ENCODE measurements around the gene RPS6KA2. TPM values are rescaled to one million over a fixed set of nuclear protein-coding genes. Genes with fewer than 3 reads are reported as not detected.
"Not testable (repeated sequence)": the region's sequence is repeated elsewhere in the genome, so short reads cannot be mapped to it uniquely, and the experiment has no call there.

The RPS6KA2 gene
- total RNA-seq, 1 donor from 2014 or later = 122 TPM

DNA sequence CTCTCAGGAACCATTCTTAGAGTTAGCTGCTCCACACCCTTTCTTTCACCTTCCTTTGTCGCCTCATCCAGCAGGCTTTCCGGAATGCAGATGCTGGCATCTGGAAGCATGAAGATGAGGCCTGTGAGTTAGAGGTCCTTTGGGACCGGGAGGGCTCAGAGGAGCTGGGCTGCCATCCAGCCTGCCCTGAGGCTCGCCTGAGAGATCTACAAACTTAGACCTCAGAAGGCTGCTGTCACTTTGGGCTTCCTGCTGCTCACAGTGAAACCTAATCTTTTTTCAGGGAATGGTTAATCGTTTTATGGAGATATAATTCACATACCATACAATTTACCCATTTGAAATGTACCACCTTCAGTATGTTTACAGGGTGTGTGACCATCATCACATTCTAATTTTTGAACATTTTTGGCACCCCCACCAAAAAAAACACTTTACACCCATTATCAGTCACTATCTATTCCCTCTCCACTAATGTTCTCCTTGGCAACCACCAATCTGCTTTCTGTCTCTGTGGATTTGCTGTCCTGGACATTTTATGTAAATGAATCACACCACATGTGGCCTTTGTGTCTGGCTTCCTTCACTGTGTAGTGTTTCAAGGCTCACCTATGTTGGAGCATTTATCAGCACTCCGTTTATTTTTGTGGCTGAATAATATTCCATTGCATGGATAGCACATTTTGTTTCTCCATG is 224.3 kb downstream of the RPS6KA2 start:
- no peak for DNase-seq (ENCODE audit: low read depth in 2 of 2)

DNA sequence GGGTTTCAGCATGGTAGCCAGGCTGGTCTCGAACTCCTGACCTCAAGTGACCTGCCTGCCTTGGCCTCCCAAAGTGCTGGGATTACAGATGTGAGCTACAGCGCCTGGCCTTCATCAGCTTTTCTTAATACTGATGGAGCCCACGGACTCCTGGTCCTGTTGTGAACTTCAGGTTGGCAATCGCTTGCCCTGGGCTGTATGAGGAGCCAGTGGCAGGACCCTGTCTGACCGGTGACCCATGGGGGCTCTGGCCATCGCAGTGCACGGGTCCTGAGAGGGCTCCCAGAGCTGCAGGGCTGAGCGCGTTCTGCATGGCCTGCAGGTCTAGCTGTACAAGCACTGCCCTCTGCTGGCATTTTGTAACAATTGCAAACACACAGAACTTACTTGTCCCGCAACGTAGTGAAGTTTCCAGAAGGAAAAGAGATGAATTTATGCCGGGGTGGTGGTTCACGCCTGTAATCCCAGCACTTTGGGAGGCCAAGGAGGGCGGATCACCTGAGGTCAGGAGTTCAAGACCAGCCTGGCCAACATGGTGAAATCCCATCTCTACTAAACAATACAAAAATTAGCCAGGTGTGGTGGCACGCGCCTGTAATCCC is 226.3 kb downstream of the RPS6KA2 start:
- DNase-seq (ENCODE audit: low read depth in 2 of 2) = peak; percentile 68 to 82

DNA sequence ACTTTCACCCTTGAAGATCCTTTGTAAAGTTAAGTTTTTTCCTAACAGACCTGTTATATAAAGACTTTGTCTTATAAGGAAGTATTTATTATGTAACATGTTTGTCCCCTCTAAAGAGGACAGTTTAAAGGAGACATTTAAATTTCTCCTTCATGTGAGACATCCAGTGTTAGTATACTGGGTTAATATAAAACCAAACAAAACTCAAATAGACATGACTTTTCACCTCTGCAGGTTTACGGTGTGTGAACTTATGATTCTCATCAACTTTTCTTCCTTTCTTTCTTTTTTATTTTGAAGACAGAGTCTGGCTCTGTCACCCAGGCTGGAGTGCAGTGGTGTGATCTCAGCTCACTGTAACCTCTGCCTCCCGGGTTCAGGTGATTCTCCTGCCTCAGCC is 226.9 kb downstream of the RPS6KA2 start:
- no peak for DNase-seq (ENCODE audit: low read depth in 2 of 2)

DNA sequence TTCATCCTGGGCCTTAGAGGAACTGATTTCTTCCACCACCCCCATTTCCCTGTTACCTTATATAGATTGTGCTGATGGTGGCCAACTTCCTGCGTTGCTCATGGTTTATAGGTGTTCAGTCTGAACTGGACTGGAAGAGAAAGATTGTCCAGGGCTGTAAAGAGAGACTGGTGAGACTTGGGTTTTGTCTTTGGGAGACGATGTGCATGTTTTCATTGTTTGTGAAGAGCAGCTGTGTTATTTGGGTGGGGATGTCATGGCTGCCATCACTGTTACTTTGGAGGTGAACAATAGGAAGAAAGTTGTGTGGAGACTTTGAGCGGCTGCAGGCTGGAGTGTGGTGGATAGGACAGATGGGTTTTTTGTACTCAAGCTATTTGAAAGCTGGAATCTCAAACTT is 228.7 kb downstream of the RPS6KA2 start:
- no peak for DNase-seq (ENCODE audit: low read depth in 2 of 2)

DNA sequence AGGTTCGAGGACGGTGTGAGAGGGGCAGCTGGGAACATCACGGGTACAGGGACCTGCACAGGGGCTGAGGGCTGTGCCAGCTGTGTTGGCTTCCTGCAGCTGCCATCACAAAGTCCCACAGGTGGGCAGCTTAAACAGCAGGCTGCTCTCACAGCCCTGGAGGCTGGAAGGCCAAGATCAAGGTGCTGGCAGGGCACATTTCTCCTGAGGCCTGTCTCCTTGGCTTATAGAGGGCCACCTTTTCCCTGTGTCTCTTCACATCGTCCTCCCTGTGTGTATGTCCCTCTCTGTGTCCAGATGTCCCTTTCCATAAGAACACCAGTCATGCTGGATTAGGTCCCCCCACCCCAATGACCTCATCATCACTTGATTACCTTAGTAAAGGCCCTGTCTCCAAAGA is 229.2 kb downstream of the RPS6KA2 start:
- DNase-seq (ENCODE audit: low read depth in 2 of 2) = no peak

DNA sequence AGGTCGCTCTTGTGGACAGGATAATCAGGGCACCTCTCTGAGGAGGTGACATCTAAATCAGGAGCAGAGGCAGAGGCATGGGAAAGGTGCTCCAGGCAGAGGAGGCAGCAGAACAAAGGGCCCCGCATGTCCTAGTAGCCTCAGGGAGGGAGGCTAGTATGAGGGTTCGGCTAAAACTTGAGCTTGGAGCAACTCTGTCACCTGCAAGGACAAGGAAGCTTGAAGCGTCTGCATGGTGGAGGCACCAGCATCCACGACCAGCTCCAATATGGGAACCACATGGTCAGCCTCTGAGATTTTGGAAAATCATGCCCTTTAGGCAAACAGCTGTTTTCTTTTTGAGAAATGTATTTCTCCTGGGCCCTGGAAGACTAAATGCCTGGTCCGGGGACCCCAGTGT is 231.3 kb downstream of the RPS6KA2 start:
- DNase-seq (ENCODE audit: low read depth in 2 of 2) = no peak

DNA sequence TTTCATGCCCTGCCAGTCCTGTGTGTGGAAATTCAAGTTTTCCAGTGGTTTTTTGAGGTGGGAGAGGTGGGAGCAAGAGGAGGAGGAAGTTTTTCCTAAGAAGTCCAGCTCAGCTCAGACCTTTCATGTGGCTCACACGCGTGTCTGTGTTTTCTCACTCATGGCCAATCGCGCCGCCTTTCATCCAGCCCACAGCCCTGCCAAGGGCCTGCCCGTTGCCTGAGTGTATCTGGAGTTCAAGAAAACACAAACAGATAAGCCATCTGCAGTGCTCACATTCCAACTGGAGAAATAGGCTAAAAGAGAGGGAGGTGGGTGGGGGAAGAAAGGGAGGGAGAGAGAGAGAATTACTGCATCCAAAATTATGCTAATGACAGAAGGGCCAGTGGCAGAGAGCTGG is 231.7 kb downstream of the RPS6KA2 start:
- no peak for DNase-seq (ENCODE audit: low read depth in 2 of 2)

DNA sequence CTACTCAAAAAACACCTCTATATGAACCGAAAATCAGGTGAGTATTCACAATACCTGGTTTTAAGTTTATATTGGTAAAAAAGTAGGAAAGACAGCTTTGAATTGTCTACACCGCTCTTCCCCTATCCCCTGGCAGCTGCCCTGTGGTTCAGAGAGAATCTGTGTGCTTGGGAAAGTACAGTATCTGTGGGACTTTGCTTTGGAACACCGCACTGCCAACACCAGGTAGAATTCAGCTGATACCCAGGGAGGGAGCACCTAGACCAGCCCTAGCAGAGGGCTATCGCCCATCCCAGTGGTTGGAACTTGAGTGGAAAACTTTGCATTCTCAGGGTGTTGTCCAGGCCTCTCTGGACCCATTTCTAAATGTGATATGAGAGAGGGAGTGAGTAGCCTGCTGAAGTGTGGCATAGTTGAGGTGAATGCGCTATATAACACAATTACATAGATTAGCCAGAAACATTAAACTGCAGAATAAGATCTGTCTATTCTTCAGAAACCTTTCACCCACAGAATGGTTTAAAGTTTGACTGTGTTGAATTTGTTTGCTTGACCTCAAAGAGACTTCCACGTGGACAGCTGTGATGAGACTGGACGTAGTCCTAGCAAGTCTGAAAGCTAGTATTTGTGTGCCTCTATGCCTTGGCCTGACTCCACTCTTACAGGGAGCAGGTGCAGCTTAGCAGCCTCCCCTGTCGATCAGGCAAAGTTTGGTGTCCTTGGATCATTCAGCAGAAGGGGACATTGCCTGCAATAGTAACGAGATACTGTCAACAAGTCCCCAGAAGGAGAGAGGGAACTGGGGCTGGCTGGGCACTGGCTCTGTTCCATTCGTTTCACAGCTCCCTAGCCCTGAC is 232.8 kb downstream of the RPS6KA2 start:
- DNase-seq (ENCODE audit: low read depth in 2 of 2) = no peak

DNA sequence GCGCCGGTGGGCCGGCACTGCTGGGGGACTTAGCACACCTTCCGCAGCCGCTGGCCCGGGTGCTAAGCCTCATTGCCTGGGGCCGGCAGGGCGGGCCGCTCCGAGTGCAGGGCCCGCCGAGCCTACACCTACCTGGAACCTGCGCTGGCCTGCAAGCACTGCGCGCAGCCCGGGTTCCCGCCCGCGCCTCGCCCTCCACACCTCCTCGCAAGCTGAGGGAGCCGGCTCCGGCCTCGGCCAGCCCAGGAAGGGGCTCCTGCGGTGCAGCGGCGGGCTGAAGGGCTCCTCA is 233.6 kb downstream of the RPS6KA2 start:
- DNase-seq (ENCODE audit: low read depth in 2 of 2) = no peak

DNA sequence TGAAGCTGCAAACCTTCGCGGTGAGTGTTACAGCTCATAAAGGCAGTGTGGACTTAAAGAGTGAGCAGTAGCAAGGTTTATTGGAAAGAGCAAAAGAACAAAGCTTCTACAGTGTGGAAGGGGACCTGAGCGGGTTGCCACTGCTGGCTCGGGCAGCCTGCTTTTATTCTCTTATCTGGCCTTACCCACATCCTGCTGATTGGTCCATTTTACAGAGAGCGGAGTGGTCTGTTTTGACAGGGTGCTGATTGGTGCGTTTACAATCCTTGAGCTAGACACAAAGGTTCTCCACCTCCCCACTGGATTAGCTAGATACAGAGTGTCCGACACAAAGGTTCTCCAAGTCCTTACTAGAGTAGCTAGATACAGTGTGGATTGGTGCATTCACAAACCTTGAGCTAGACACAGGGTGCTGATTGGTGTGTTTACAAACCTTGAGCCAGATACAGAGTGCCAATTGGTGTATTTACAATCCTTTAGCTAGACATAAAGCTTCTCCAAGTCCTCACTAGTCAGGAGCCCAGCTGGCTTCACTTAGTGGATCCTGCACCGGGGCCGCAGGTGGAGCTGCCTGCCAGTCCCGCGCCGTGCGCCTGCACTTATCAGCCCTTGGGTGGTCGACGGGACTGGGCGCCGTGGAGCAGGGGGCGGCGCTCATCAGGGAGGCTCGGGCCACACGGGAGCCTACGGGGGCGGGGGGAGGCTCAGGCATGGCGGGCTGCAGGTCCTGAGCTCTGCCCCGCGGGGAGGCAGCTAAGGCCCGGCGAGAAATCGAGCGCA is 234.1 kb downstream of the RPS6KA2 start:
- not testable (repeated sequence) for DNase-seq (ENCODE audit: low read depth in 2 of 2)

DNA sequence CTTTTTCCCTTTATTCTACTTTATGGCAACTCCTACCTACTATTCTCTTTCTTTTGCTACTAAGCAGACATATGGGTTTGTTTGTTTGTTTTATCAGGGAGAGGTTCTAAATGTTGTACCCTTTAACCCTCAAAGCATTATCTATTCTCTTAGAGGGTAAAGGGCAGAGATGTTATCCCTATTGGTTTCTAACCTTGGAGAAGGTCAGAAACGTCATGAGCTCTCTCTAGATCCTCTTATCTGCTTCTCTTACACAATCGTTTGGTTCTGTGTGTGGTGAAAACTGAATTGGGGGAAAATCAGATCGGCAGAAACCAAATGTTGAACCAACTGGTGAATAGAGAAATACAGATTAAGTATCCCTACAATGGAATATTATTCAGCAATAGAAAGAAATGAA is 237.9 kb downstream of the RPS6KA2 start:
- DNase-seq (ENCODE audit: low read depth in 2 of 2) = no peak

DNA sequence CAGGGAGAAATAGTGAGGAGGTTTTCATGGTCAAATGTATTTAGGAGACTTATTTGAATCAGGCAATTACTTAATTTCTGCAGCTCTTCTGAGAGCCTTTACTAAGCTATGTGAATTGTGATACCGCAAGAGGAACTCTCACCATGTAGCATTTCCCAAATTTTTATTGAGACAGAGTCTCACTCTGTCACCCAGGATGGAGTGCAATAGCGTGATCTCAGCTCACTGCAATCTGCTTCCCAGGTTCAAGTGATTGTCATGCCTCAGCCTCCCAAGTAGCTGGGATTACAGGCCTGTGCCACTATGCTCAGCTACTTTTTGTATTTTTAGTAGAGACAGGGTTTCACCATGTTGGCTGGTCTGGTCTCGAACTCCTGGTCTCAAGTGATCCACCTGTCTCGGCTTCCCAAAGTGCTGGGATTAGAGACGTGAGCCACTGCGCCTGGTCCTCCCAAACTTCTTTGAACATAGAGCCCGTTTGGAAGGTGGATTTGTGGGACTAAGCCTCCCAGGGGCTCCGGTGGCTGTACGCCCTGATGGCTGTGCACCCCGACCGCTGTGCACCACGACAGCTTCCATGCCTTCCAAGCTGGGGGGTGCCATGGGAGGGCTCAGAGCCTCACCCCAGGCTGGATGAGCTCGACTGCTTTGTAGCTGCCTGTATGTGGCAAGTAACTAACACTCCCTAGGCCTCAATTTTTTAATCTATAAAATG is 238.6 kb downstream of the RPS6KA2 start:
- no peak for DNase-seq (ENCODE audit: low read depth in 2 of 2)

DNA sequence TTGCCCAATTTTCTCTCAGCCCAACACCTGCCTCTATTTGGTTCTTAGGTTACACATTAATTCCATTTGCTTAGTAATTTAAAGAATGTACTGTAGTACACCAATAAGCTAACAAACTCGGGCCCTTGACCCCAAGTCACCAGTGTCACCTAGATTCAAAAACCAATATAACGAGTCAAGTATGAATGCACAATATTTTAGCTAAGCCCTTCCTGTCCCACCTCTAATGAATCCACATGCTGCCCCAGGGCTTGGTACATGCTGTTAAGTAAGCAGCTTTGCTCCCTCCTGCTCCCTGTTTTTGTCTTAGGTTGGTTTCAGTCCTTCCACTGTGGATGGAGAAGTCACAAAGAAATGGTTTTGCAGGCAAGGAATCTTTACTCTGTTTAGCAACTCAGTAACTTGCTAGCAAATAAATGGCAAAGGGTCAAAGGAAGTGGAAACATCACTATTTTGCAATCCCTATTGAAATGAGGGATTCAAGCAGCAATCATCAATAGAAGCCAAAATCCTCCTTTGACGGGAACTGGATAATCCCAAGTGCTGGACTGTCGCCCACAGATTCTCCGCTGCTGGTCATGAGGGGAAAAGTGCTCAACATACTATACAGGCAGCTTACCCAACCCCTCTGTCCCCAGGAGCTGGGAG is 239.3 kb downstream of the RPS6KA2 start:
- no peak for DNase-seq (ENCODE audit: low read depth in 2 of 2)

DNA sequence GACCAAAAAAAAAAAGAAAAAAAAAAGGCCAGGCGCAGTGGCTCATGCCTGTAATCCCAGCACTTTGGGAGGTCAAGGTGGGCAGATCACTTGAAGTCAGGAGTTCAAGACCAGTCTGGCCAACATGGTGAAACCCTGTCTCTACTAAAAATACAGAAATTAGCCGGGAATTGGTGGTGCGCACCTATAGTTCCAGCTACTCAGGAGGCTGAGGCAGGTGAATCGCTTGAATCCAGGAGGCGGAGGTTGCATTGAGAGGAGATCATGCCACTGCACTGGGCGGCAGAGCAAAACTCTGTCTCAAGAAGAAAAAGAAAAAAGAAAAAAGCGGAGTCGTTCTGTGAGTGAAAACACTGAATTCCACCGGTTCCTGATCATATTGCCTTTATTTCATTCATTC is 240.0 kb downstream of the RPS6KA2 start:
- DNase-seq (ENCODE audit: low read depth in 2 of 2) = not testable (repeated sequence)

DNA sequence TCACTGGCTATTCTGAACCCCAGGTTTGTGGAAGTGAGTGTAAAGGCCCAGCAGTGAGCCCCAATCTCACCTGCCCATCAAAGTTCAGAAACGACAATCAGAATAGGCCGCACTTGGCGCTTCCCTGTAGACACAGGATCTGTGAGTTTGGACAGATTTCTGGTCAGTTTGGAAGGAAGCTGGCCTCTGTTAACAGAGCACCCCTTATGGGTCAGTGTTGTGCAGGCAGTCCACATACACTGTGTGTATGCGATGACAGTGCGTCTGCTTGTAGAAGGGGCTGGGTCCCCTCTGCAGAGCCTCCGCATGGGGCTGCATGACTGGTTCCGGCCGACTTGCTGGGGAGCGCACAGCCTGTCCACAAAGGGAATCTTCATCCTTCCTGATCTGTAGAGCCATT is 240.9 kb downstream of the RPS6KA2 start:
- DNase-seq (ENCODE audit: low read depth in 2 of 2) = no peak

DNA sequence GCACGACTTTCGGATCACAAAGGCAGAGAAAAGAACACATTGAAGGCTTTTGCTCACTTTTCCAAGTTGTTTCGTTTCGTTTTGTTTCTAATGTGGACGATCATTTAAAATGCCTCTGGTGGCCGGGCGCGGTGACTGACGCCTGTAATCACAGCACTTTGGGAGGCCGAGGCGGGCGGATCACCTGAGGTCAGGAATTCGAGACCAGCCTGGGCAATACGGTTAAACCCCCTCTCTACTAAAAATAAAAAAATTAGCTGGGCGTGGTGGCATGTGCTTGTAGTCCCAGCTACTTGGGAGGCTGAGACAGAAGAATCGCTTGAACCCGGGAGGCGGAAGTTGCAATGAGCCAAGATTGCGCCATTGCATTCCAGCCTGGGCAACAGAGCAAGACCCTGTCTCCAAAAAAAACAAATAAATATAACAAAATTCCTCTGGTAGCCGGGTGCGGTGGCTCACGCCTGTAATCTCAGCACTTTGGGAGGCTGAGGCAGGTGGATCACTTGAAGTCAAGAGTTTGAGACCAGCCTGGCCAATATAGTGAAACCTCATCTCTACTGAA is 243.2 kb downstream of the RPS6KA2 start:
- peak in 1 of 2 donors; percentile 34 for DNase-seq (ENCODE audit: low read depth in 2 of 2)

DNA sequence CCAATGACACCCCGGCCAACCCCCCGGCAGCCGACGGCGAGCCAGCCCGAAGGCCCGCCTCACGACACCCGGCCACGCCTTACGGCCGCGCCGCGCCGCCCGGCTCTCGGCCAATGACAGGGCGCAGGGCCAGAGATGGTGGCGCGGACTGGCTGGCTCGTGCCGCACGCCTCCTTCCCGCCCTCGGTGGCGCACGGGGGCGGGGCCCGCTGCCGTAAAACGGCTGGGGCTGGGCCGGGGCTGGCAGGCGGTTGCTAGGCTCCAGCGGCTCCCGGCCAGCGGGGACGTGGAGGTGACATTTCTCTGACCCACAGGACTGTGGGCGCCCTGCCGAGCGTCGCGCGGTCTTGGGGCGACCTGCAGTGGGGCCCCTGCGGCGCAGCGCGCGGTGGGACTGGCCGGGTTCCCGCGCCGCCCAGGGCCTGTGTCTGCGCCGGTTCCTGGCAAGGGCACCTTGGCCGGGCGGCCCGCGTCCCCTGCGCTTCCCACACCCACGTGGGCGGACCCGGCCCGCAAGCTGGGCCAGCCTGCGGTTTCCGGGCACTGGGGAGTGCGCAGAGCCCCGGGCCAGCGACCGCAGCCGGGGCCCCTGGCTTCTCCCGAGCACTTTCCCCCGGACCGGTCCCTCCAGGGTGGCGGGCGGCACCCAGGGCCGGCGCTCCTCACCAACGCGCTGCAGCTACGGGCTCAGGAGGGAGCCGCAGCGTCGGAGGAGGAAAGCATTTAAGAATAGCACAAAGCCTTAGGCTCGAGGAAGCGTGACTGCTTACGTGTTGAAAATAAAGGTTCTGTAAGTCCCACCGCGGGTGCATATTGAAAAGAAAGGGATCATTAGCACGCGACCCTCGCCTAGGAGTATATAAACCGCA is 243.9 kb downstream of the RPS6KA2 start, which contains the start of gene MPC1:
MPC1 (minus strand) TSS at position 8 of the 869 bp plus-strand sequence. CDS start 64 bp downstream, outside the sequence.
- peak; percentile 85 to 98 for DNase-seq (ENCODE audit: low read depth in 2 of 2)

DNA sequence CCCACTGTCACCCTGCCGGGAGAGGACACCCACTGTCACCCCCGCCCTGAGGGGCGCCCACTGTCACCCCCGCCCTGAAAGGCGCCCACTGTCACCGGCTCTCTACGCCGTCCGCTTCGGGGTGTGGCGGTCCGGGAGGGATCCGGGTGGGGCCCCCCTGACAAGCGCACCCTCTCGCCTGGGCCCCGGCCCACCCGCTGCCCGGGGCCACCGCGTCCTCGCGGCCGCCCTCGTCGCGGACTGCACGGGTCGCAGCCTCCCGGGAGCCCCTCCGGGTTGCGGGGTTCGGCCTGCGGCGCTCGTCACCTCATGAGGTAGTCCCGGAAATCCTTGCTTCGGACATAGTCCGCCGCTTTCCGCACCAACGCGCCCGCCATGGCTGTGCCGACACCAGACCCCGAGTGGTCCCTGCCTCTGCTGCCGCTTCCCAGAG is 244.5 kb downstream of the RPS6KA2 start:
- DNase-seq (ENCODE audit: low read depth in 2 of 2) = no peak
